Measurements from ENCODE around the gene SIRT2.

The SIRT2 gene

DNA sequence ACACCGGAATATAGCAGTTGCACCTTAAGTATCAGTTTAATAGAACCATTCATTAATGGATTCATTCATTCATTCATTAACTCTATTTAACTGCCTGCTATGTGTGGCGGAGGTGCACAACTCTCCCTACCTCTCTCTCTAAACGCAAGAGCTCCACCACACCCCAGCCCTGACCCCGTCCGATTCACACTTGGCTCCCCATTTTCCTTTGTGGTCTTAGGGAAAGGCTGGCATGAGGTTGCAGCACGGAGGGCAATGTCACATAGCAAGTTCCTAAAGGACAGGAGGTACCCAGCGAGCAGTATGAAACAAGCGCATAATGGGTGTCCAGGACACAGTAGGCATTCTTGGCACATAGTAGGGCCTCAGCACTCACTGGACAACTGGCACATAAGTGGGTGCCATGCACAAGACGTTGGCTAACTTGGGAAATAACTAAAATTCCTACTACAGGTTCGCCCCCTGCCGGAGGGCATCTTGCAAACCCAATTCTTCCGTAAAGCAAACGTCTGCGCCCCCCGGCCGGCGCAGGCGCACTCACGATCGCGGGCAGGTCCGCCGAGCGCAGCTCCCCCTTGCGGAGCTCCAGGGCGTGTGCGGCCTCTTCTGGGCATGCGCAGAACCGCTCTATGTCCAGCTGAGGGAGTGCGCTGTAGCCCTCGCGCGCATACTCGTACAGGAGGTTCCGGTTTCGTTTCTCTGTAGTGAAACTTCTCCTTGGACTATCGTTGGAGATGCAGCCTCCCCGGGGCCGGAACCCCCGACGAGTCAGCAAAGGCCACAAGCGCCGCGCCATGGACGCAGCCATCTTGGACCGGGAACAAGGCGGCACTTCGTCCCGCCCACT, 30.7 kb upstream of the SIRT2 start, which contains the start of gene SARS2:
SARS2 (minus strand) TSS at position 835 of the 847 bp plus-strand sequence; CDS start at position 808, 27 bp downstream.
- ChIA-PET POLR2A (interaction anchor here (0.5 to 2.5 kb wide), 39 partner anchors 9 to 1024 kb away, joined by 3 to 34 read pairs (median 5); partner anchors contain the start of genes ACTN4, CCER2, ECH1 and EIF3K), CTCF (interaction anchor here (0.5 to 5.3 kb wide), 103 partner anchors 9 to 1709 kb away, joined by 3 to 63 read pairs (median 4); partner anchors contain the start of genes ACTN4, CAPN12, CCER2 and ECH1)
- H3K36me3 ChIP-seq (ENCODE audit: control insufficient read depth in 2 of 2, insufficient read depth in 1 of 2, low read length in 2 of 2): peaks cover 40 to 66% of the 10 kb centered on the region in 2 experiments
- peak within 1 kb of the TSS; percentile 70 for H3K4me3 ChIP-seq (ENCODE audit: low read depth, low read length)
- H3K4me1 ChIP-seq (ENCODE audit: control insufficient read depth, insufficient read depth, low read length): peaks cover 10% of the 10 kb centered on the region; the same call in 1 of the 2 replicates
- H3K9me3 ChIP-seq (ENCODE audit: control insufficient read depth, insufficient read depth, low read depth, low read length): no peaks in the 10 kb centered on the region
- H3K27ac ChIP-seq (ENCODE audit: extremely low read depth, low read depth, low read length): peak within 1 kb of the TSS; percentile 81
- no peak for TF ChIP-seq GLI2 (tag by site-specific recombination; IDR thresholded peaks at IDR 0.05; ENCODE audit: borderline replicate concordance, low read depth)
- peak; percentile 100 for TF ChIP-seq ZSCAN30 (tag by site-specific recombination; IDR thresholded peaks at IDR 0.05)
- no peak for TF ChIP-seq ZFP3 (tag by site-specific recombination; IDR thresholded peaks at IDR 0.05; ENCODE audit: low read depth)
- TF ChIP-seq ZNF654 (tag by site-specific recombination; IDR thresholded peaks at IDR 0.05; ENCODE audit: low read depth): peak; percentile 80
- no peak for TF ChIP-seq ZNF184 (tag by site-specific recombination; IDR thresholded peaks at IDR 0.05)
- no peak for TF ChIP-seq ZBTB1 (tag by site-specific recombination; IDR thresholded peaks at IDR 0.05)
- TF ChIP-seq, protein P1, sequence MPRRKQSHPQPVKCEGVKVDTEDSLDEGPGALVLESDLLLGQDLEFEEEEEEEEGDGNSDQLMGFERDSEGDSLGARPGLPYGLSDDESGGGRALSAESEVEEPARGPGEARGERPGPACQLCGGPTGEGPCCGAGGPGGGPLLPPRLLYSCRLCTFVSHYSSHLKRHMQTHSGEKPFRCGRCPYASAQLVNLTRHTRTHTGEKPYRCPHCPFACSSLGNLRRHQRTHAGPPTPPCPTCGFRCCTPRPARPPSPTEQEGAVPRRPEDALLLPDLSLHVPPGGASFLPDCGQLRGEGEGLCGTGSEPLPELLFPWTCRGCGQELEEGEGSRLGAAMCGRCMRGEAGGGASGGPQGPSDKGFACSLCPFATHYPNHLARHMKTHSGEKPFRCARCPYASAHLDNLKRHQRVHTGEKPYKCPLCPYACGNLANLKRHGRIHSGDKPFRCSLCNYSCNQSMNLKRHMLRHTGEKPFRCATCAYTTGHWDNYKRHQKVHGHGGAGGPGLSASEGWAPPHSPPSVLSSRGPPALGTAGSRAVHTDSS (tag by site-specific recombination; IDR thresholded peaks at IDR 0.05): no peak
- no peak for TF ChIP-seq ZNF266 (tag by site-specific recombination; IDR thresholded peaks at IDR 0.05; ENCODE audit: low read depth)
- peak; percentile 76; the same call in 1 of the 2 replicates for TF ChIP-seq ZNF121 (tag by site-specific recombination; IDR thresholded peaks at IDR 0.05)
- TF ChIP-seq, protein P2, sequence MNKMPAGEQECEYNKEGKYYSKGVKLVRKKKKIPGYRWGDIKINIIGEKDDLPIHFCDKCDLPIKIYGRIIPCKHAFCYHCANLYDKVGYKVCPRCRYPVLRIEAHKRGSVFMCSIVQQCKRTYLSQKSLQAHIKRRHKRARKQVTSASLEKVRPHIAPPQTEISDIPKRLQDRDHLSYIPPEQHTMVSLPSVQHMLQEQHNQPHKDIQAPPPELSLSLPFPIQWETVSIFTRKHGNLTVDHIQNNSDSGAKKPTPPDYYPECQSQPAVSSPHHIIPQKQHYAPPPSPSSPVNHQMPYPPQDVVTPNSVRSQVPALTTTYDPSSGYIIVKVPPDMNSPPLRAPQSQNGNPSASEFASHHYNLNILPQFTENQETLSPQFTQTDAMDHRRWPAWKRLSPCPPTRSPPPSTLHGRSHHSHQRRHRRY (tag by site-specific recombination; IDR thresholded peaks at IDR 0.05): no peak
- TF ChIP-seq ZBTB48 (tag by site-specific recombination; IDR thresholded peaks at IDR 0.05): peak; percentile 83; the same call in 1 of the 2 replicates
- TF ChIP-seq, protein P3, sequence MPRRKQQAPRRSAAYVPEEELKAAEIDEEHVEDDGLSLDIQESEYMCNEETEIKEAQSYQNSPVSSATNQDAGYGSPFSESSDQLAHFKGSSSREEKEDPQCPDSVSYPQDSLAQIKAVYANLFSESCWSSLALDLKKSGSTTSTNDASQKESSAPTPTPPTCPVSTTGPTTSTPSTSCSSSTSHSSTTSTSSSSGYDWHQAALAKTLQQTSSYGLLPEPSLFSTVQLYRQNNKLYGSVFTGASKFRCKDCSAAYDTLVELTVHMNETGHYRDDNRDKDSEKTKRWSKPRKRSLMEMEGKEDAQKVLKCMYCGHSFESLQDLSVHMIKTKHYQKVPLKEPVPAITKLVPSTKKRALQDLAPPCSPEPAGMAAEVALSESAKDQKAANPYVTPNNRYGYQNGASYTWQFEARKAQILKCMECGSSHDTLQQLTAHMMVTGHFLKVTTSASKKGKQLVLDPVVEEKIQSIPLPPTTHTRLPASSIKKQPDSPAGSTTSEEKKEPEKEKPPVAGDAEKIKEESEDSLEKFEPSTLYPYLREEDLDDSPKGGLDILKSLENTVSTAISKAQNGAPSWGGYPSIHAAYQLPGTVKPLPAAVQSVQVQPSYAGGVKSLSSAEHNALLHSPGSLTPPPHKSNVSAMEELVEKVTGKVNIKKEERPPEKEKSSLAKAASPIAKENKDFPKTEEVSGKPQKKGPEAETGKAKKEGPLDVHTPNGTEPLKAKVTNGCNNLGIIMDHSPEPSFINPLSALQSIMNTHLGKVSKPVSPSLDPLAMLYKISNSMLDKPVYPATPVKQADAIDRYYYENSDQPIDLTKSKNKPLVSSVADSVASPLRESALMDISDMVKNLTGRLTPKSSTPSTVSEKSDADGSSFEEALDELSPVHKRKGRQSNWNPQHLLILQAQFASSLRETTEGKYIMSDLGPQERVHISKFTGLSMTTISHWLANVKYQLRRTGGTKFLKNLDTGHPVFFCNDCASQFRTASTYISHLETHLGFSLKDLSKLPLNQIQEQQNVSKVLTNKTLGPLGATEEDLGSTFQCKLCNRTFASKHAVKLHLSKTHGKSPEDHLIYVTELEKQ (tag by site-specific recombination; IDR thresholded peaks at IDR 0.05; ENCODE audit: borderline replicate concordance): peak; percentile 55; the same call in 1 of the 2 replicates
- no peak for TF ChIP-seq ZNF776 (tag by site-specific recombination; IDR thresholded peaks at IDR 0.05; ENCODE audit: borderline replicate concordance)
- TF ChIP-seq ZNF596 (tag by site-specific recombination; IDR thresholded peaks at IDR 0.05): no peak
- TF ChIP-seq ZNF248 (tag by site-specific recombination; IDR thresholded peaks at IDR 0.05): no peak
- 0 out of 2 replicates have a peak, but pooled peaks have one; percentile 32 for TF ChIP-seq ZNF133 (tag by site-specific recombination; IDR thresholded peaks at IDR 0.05)
- TF ChIP-seq ZNF473 (tag by site-specific recombination; IDR thresholded peaks at IDR 0.05): no peak
- no peak; the same call in 1 of the 2 replicates for TF ChIP-seq ZNF664 (tag by site-specific recombination; IDR thresholded peaks at IDR 0.05)
- TF ChIP-seq ZNF302 (tag by site-specific recombination; IDR thresholded peaks at IDR 0.05; ENCODE audit: low read depth): no peak
- no peak for TF ChIP-seq ZNF548 (tag by site-specific recombination; IDR thresholded peaks at IDR 0.05)
- peak; percentile 58; the same call in 1 of the 2 replicates for TF ChIP-seq ZNF394 (tag by site-specific recombination; IDR thresholded peaks at IDR 0.05; ENCODE audit: borderline replicate concordance)
- TF ChIP-seq, protein P4, sequence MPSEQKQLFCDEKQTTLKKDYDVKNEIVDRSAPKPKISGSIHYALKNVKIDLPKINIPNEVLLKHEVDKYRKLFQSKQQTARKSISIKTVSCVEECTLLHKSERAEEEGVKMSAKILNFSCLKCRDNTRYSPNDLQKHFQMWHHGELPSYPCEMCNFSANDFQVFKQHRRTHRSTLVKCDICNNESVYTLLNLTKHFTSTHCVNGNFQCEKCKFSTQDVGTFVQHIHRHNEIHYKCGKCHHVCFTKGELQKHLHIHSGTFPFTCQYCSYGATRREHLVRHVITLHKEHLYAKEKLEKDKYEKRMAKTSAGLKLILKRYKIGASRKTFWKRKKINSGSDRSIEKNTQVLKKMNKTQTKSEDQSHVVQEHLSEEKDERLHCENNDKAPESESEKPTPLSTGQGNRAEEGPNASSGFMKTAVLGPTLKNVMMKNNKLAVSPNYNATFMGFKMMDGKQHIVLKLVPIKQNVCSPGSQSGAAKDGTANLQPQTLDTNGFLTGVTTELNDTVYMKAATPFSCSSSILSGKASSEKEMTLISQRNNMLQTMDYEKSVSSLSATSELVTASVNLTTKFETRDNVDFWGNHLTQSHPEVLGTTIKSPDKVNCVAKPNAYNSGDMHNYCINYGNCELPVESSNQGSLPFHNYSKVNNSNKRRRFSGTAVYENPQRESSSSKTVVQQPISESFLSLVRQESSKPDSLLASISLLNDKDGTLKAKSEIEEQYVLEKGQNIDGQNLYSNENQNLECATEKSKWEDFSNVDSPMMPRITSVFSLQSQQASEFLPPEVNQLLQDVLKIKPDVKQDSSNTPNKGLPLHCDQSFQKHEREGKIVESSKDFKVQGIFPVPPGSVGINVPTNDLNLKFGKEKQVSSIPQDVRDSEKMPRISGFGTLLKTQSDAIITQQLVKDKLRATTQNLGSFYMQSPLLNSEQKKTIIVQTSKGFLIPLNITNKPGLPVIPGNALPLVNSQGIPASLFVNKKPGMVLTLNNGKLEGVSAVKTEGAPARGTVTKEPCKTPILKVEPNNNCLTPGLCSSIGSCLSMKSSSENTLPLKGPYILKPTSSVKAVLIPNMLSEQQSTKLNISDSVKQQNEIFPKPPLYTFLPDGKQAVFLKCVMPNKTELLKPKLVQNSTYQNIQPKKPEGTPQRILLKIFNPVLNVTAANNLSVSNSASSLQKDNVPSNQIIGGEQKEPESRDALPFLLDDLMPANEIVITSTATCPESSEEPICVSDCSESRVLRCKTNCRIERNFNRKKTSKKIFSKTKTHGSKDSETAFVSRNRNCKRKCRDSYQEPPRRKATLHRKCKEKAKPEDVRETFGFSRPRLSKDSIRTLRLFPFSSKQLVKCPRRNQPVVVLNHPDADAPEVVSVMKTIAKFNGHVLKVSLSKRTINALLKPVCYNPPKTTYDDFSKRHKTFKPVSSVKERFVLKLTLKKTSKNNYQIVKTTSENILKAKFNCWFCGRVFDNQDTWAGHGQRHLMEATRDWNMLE (tag by site-specific recombination; conservative IDR thresholded peaks at IDR 0.05; ENCODE audit: low read depth): peak; percentile 50; the same call in 1 of the 2 replicates
- no peak for TF ChIP-seq ZNF155 (tag by site-specific recombination; IDR thresholded peaks at IDR 0.05)
- peak; percentile 91 for TF ChIP-seq ZNF324 (tag by site-specific recombination; IDR thresholded peaks at IDR 0.05)
- TF ChIP-seq ZNF514 (tag by site-specific recombination; IDR thresholded peaks at IDR 0.05): no peak
- peak; percentile 70 for TF ChIP-seq ZNF629 (tag by site-specific recombination; IDR thresholded peaks at IDR 0.05)
